Kidney tubule cell (primary cell): ENCODE data around the gene SLC6A18.
"Not testable (repeated sequence)": the region's sequence is repeated elsewhere in the genome, so short reads cannot be mapped to it uniquely, and the experiment has no call there.

Experiments used
- DNase-seq: peaks from one replicate; pipeline ENCODE4 v3.0.0-alpha.2; 2018; ENCODE audit warnings: low spot score

SLC6A18 gene

DNA sequence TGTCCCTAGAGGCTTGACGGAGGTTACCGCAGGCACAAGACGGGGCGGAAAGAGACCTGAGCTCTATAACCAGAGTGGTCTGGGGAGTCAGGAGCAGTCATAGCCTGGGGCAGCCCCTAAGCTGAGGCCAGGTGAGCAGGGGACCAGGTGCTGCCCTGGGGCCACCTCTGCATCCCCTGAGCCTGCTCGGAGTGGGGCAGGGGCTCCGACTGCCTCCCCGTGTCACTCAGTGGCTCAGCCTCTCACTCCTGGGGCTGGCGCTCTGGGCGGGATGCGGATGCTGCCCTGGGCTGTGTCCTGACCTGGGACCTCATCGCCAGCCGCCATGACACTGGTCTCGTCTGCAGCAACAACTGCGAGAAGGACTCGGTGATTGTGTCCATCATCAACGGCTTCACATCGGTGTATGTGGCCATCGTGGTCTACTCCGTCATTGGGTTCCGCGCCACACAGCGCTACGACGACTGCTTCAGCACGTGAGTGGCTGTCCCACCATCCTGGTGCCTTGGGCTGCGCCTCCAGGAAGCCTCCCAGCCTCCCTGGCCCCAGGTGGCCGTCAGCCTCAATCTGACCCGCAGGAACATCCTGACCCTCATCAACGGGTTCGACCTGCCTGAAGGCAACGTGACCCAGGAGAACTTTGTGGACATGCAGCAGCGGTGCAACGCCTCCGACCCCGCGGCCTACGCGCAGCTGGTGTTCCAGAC lies 8.8 kb upstream of the SLC6A18 start:
- no peak for DNase-seq

- DNase-seq: no peak
Measured at GRCh38 chr5:1216918-1217295, 8.3 kb upstream of the SLC6A18 start.

DNA sequence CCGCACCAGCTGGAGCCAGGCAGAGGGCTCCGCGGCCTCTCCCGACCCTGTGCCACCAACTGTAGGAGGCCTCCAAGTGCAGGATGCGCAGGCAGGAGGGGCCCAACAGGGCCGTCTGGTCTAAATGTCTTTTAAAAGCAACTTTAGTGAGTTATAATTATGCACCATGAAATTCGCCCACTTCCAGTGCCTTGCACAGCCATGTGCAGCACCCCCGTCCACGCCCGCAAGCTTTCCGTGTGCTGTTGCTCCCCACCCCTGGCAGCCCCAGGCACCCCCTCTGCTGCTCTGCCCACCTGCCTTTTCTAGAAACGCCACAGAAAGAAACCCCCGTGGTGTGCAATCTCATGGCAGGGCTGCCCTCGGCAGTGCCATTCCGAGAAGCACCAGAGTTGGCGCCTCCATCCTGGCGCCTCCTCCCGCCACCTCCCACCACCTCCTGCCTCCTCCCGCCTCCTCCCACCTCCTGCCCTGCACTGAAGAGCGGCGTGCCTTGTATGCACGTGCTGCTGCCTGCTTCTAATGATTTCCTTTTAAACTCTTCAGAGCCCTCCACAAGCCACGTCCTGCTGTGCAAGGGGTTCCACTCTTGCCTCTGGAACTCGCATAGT lies 7.5 kb upstream of the SLC6A18 start:
- no peak for DNase-seq

GRCh38 chr5:1218351-1219080 lies 6.7 kb upstream of the SLC6A18 start:
- no peak for DNase-seq

DNA sequence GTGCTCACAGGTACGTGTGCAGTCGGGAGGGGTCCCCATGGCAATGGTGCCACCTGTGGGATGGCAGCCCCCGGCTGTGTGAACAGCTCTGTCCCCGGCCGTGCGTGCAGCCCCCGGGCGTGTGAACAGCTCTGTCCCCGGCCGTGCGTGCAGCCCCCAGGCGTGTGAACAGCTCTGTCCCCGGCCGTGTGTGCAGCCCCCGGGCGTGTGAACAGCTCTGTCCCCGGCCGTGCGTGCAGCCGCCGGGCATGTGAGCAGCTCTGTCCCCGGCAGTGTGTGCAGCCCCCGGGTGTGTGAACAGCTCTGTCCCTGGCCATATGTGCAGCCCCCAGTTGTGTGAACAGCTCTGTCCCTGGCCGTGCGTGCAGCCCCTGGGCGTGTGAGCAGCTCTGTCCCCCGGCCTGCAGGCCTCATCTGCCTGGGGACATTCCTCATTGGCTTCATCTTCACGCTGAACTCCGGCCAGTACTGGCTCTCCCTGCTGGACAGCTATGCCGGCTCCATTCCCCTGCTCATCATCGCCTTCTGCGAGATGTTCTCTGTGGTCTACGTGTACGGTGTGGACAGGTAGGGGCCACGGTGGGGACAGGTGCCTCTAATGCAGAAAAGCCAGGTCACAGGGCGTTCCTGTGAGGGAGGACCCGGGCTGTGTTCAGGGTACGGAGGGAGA lies 5.9 kb upstream of the SLC6A18 start:
- DNase-seq: no peak

GRCh38 chr5:1219768-1220100 lies 5.4 kb upstream of the SLC6A18 start:
- DNase-seq: no peak

GRCh38 chr5:1220351-1220750 lies 4.8 kb upstream of the SLC6A18 start:
- no peak for DNase-seq

DNA sequence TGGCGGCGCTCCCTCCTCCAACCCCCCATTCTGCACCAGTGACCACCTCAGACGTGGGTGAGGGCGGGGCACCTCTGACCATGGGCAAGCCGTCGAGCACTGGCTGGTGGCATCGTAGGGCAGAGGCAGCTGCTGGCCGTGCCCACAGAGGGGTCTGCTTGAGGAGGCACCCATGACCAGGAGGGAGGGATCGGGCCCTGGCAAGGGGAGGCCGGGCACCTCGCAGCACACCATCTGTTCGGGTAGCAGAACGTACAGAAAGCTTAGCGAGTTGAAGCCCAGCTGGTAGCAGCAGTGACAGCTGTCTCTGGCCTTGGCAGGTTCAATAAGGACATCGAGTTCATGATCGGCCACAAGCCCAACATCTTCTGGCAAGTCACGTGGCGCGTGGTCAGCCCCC lies 4.3 kb upstream of the SLC6A18 start:
- DNase-seq: no peak

DNA sequence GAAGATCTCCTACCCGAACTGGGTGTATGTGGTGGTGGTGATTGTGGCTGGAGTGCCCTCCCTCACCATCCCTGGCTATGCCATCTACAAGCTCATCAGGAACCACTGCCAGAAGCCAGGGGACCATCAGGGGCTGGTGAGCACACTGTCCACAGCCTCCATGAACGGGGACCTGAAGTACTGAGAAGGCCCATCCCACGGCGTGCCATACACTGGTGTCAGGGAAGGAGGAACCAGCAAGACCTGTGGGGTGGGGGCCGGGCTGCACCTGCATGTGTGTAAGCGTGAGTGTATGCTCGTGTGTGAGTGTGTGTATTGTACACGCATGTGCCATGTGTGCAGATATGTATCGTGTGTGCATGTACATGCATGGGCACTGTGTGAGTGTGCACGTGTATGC lies 3.5 kb upstream of the SLC6A18 start:
- DNase-seq: no peak

- no peak for DNase-seq
Measured at GRCh38 chr5:1222147-1222546, 3.0 kb upstream of the SLC6A18 start.

DNA sequence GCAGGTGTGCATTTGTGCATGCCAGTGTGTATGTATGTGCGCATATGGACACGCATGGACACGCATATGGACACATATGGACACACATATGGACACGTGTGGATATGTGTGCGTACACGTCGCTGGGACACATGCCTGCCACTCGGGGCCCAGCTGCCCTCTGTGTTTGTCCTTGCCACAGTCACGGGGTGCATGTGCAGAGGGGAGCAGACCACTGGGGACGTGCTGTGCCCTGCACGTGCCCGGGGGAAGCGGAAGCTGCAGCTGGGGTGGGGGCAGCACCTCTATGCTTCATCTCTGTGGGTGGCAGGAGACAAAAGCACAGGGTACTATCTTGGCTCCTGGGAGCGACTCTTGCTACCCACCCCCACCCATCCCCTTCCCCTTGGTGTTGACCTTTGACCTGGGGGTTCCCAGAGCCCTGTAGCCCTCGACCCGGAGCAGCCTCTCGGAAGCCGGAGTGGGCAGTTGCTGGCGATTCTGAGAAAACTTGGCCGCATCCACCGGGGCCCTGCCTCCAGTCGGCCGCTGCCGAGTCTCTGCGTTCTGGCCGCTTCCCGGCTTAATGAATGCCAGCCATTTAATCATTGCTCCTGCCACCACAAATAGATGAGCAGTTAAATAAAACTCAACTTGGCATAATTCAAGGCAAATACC lies 2.4 kb upstream of the SLC6A18 start:
- DNase-seq: no peak

- no peak for DNase-seq
Measured at GRCh38 chr5:1223278-1223670, 1.9 kb upstream of the SLC6A18 start.

- DNase-seq: no peak
Measured at GRCh38 chr5:1224631-1225030, 550 bp upstream of the SLC6A18 start.

DNA sequence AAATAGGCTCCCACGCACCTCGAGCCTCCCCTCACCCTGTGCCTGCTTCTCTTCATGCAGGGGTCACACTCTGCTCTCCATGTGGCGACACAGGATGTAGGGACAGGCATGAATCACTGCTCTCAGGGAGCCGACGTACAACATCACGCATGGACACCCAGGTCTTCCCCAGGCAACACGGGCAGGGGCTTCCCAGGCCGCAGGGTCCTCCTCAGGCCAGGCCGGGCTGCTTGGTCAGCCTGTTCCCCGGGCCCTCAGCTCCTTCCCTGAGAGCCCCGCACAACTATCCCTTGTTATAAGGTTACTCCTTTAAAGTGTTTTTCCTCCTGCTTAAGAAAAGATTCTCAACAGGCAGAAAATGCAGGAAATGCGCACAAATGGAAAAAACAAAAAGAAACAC lies 1.1 kb downstream of the SLC6A18 start:
- DNase-seq: no peak

DNA sequence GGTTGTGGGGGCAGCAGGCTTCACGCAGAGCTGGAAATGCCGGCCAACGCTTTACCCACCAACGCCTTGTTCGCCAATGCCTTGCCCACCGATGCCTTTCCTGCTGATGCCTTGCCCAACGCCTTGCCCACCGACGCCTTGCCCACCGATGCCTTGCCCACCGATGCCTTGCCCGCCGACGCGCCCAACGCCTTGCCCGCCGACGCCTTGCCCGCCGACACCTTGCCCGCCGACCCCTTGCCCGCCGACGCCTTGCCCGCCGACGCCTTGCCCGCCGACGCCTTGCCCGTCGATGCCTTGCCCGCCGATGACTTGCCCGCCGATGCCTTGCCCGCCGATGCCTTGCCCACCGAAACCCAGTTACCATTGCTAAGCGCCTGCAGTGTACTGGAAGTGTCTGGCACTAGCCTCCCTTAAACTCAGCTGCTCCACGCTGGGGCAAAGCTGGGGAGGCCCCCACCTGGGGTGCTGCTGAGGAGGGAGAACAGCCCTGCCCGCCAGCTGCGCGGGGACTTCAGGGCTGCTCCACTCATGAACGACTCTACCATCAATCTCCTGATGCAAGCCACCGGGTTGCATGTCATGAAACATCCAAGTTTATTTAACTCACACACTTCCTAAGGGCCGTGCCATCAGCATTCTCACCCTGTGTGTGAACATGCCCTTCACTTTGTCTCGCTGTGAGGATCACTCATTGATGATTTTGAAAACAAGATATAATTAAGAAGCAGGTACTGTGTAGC lies 1.8 kb downstream of the SLC6A18 start:
- no peak for DNase-seq

GRCh38 chr5:1227667-1228066 lies 2.5 kb downstream of the SLC6A18 start:
- peak; percentile 56 for DNase-seq

GRCh38 chr5:1228120-1228519 lies 2.9 kb downstream of the SLC6A18 start:
- no peak for DNase-seq

- DNase-seq: not testable (repeated sequence)
Measured at GRCh38 chr5:1229023-1229422, 3.8 kb downstream of the SLC6A18 start.

DNA sequence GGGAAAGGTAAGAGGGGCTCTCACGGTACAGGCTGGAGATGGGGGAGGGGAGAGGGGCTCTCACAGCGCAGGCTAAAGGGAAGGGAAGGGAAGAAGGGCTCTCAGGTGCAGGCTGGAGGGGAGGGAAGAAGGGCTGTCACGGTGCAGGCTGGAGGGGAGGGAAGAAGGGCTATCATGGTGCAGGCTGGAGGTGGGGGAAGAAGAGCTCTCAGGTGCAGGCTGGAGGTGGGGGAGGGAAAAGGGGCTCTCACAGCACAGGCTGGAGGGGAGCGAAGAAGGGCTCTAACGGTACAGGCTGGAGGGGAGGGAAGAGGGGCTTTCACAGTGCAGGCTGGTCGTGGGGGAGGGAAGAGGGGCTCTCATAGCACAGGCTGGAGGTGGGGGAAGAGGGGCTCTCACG lies 4.6 kb downstream of the SLC6A18 start:
- DNase-seq: no peak

- DNase-seq: no peak
Measured at GRCh38 chr5:1230551-1230950, 5.4 kb downstream of the SLC6A18 start.

DNA sequence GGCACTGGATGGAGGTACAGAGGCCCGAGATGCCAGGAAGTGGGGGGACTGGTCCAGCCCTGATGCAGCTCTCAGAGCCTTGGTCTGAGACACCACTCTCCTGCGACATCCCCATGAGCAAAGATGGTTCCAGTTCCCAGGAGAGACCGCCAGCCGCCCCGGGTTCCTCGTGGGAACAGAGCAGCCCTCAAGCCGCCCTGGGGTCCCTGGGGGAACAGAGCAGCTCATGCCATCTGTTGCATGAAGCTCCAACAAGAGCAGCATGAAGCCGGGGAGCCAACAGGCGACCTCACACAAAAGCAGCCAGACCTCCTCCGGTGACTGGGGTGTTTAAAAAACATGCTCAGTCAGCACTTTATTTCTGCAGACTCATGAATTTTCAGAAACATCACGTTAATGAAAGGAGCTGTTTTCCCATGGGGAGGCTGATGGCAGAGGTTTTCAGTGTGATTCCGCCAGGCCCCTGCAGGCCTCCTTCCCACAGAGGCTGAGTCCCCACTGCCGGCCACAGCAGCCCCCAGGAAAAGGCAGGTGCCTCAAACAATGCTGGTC lies 6.2 kb downstream of the SLC6A18 start:
- DNase-seq: no peak

DNA sequence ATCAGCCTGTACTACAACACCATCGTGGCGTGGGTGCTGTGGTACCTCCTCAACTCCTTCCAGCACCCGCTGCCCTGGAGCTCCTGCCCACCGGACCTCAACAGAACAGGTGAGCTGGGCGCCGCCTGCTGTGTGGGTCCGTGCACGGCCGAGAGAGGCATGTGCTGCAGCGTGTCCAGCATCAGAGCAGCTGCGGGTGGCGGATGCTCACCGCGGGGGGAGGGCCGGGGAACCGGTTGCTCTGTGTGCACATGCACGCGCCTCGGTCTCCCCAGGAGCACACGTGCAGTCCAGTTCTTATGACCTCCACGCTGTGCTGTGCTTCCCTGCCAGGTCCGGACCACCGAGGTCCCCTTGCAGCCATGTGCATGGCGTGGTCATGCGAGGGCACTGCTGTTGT lies 7.6 kb downstream of the SLC6A18 start:
- DNase-seq: no peak
